Activated naive CD4-positive, alpha-beta T cell treated with anti-CD3 and anti-CD28 coated beads for 36 hours (primary cell): ENCODE measurements around the gene CD101. TPM values are rescaled to one million over a fixed set of nuclear protein-coding genes. Genes with fewer than 3 reads are reported as not detected.
"Not testable (repeated sequence)": the region's sequence is repeated elsewhere in the genome, so short reads cannot be mapped to it uniquely, and the experiment has no call there.

Source experiments
- CTCF ChIA-PET: fragments of 350-600 bp; sonication (Branson Sonifier 250); formaldehyde crosslinking; loops from one replicate; lab custom pipeline; 2021; ENCODE audit warnings: antibody characterized with exemption; lab: Charles Lee
- DNase-seq: peaks from one replicate; pipeline ENCODE4 v3.0.0-alpha.2; 2020
- H3K27ac Mint-ChIP-seq: one replicate; pipeline ENCODE4 v1.8.0; 2021; ENCODE audit warnings: mild to moderate bottlenecking, mixed read lengths
- H3K27me3 Mint-ChIP-seq: one replicate; pipeline ENCODE4 v1.8.0; 2021; ENCODE audit warnings: low read depth, mixed read lengths
- H3K36me3 Mint-ChIP-seq: one replicate; pipeline ENCODE4 v1.8.0; 2021; ENCODE audit warnings: low read depth, mixed read lengths
- H3K4me1 Mint-ChIP-seq: one replicate; pipeline ENCODE4 v1.8.0; 2021; ENCODE audit warnings: low read depth, mixed read lengths
- H3K4me3 Mint-ChIP-seq: one replicate; pipeline ENCODE4 v1.8.0; 2021; ENCODE audit warnings: mild to moderate bottlenecking, moderate library complexity, mixed read lengths
- H3K9me3 Mint-ChIP-seq: one replicate; pipeline ENCODE4 v1.8.0; 2021; ENCODE audit warnings: mixed read lengths
- intact Hi-C: fragments of 100-400 bp; cut with micrococcal nuclease; formaldehyde crosslinking; loops from one replicate; pipeline ENCODE4 v1.15.1; 2023
- total RNA-seq, 2 experiments: library from RNA; stranded (reverse); gene quantifications; one replicate each; pipeline ENCODE4 v1.2.3, GENCODE V29; 2021

CD101 gene
- total RNA-seq, 2 experiments from 2014 or later: 0.83 to 1.1 TPM

DNA sequence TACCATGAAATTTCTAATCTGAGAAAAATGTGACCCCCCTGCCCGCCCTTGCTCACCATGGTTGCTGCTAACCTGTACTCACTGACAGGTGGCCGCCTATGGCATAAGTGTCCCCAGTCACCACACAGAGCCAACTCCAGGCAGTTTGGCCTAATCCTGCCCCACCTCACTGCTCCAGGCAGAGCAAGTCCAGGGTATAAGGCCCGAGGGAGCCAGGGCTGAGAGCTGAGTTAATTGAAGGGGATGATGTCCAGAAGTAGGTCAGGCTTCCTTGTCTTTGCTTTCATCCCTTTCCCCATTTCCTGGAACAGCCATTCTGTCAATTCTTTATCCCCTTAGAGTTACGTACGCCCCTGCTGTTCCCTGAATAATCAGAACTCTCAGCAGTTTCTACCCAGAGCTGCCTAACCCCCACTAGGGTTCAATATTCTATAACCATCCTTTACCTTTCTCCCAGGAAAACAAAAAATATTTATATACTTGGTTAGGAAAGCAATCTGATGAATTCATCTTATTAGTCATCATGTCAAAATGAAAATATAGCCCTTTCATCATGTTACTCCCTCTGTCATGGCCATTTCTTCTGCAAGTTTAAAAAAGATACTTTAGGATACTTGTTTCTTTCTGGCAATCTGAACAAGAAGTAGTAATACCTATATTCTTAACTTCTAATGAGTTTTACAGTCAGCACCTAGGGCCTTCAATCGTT is 29.4 kb upstream of the CD101 start:
- DNase-seq: no peak
- Mint-ChIP-seq H3K4me3 (no peak overlapping the region), H3K9me3 (no peaks in the 10 kb centered on the region), H3K27ac (no peak overlapping the region), H3K36me3 (peaks cover 29% of the 10 kb centered on the region), H3K4me1 (no peaks in the 10 kb centered on the region), H3K27me3 (no peaks in the 10 kb centered on the region)
- CTCF ChIA-PET: no interaction called here
- intact Hi-C loops: no loop called here

DNA sequence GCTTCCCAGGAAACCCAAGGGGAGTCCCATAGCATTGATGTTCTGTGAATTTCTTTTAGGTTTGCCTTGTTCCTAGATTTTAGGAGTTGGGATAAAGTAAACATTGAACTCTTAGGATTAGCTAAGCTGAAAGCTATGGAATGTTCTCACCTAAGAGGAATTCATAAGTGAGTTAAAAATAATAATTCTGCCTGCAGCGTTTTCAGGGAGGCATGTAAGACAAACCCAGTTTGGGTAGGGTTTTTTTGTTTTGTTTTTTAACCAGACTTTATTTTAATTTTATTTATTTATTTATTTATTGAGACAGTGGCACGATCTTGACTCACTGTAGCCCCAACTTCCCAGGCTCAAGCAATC is 28.9 kb upstream of the CD101 start:
- Mint-ChIP-seq H3K27ac (no peak overlapping the region), H3K4me3 (no peak overlapping the region), H3K9me3 (no peaks in the 10 kb centered on the region), H3K27me3 (no peaks in the 10 kb centered on the region), H3K36me3 (peaks cover 24% of the 10 kb centered on the region), H3K4me1 (no peaks in the 10 kb centered on the region)
- intact Hi-C loops: no loop called here
- CTCF ChIA-PET: no interaction called here
- no peak for DNase-seq

DNA sequence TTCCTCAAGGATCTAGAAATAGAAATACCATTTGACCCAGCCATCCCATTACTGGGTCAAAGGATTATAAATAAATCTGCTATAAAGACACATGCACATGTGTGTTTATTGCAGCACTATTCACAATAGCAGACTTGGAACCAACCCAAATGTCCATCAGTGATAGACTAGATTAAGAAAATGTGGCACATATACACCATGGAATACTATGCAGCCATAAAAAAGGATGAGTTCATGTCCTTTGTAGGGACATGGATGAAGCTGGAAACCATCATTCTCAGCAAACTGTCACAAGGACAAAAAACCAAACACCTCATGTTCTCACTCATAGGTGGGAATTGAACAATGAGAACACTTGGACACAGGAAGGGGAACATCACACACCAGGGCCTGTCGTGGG is 21.3 kb upstream of the CD101 start:
- H3K4me3 Mint-ChIP-seq, H3K9me3 Mint-ChIP-seq, intact Hi-C loops, H3K27me3 Mint-ChIP-seq, CTCF ChIA-PET, DNase-seq, H3K4me1 Mint-ChIP-seq, H3K27ac Mint-ChIP-seq: not testable (repeated sequence)
- peaks cover 10% of the 10 kb centered on the region for H3K36me3 Mint-ChIP-seq

DNA sequence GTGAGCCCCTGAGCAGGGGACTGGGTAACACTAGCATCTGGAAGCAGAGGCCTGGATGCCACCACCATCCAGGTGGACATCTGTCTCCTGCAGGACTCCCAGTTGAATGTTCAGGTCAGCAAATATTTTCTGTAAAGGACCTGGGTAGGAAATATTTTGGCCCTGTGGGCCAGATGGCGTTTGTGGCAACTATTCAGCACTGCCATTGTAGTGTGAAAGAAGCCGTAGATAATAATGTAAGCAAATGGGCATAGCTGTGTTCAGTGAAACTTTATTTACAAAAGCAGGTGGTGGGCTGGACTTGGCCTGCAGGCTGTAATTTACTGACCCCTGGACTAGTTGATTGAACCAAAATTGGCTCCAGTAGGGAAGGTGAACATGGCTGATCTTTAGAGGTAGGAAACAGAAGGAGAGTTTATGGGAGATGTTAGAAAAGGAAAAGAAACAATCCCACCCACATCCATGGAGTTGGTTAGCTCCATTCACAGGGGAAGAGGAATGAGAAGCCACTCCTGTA is 20.0 kb upstream of the CD101 start:
- DNase-seq: no peak
- peaks cover 5% of the 10 kb centered on the region for H3K36me3 Mint-ChIP-seq
- CTCF ChIA-PET: no interaction called here
- H3K27ac Mint-ChIP-seq: no peak overlapping the region
- H3K9me3 Mint-ChIP-seq: no peaks in the 10 kb centered on the region
- H3K4me1 Mint-ChIP-seq: peaks cover 14% of the 10 kb centered on the region
- H3K27me3 Mint-ChIP-seq: no peaks in the 10 kb centered on the region
- intact Hi-C loops: no loop called here
- no peak overlapping the region for H3K4me3 Mint-ChIP-seq

DNA sequence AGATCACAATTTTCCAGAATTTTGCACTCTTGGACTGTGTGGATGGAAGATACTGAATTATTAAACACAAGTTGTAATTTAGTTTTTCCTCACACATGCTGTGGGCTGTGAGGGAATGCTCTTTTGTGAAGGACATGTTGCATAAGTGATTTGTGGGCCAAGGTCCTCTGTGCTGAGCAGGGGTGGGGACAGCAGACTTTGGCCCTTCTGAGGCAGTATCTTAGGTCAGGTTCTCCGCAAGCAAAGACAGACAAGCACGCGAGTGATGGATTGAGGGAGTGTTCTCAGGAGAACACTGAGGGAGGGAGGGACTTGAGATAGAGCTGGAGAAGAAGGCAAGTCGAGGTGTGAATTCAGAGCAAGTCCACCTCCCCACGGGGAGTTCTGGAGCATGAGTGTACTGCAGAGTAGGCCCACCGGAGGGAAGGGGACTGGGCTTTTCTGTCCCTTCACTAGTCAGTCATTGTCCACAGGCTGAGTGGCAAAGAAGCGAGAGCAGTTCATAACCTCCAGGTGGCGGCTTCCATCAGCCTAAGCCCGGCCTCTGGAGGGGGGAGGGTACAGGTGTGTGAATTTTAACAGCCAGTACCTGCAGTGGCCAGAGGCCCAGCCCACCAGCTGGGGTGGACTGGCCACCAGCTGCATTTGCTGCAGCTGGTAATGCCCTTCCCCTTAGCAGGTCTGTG is 19.1 kb upstream of the CD101 start:
- Mint-ChIP-seq H3K4me3 (no peak overlapping the region), H3K4me1 (peaks cover 23% of the 10 kb centered on the region), H3K27me3 (no peaks in the 10 kb centered on the region), H3K9me3 (no peaks in the 10 kb centered on the region), H3K36me3 (peaks cover 9% of the 10 kb centered on the region), H3K27ac (no peak overlapping the region)
- CTCF ChIA-PET: no interaction called here
- DNase-seq: no peak
- intact Hi-C loops: no loop called here

DNA sequence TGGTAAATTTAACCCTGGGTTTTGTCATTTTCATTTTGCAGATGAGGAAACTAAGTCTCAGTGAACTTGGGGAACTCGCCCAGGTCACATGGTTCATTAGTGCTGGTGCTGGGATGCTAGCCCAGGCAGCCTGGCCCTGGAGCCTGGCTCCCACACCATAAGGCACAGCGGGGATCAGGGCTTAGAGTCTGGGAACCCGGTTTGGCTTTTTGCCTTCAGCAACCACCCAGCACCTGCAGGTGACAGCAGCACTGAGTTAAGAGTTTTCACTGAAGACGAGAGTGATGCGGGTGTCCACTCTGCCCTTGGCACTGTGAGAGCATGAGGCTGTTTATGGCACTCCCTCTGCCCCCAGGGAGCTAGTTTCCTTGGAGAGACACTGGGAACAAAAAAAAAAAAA is 18.4 kb upstream of the CD101 start:
- Mint-ChIP-seq H3K27ac (no peak overlapping the region), H3K4me1 (peaks cover 29% of the 10 kb centered on the region), H3K4me3 (no peak overlapping the region), H3K36me3 (peaks cover 10% of the 10 kb centered on the region), H3K9me3 (no peaks in the 10 kb centered on the region), H3K27me3 (no peaks in the 10 kb centered on the region)
- CTCF ChIA-PET: no interaction called here
- no peak for DNase-seq
- intact Hi-C loops: no loop called here

DNA sequence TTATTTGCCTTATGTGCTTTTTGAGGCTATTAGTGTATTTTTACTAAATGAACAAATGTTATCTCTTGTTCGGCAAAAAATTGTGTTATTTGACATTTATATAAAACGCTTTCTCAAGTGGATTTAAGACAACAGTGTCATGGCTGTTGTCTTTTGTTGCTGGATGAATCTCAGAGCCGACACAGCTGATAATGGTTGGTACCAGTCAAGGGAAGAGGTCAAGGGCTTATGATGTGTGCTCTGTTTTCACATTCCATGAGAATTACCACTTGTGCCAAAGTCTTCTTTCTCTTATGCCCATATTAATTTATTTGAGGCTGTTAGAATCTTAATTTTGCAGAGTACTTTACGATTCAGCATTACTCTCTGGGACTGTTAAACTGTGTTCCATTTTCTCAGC is 17.9 kb upstream of the CD101 start:
- Mint-ChIP-seq H3K36me3 (peaks cover 13% of the 10 kb centered on the region), H3K4me1 (peaks cover 35% of the 10 kb centered on the region), H3K27ac (no peak overlapping the region), H3K9me3 (no peaks in the 10 kb centered on the region), H3K4me3 (no peak overlapping the region), H3K27me3 (no peaks in the 10 kb centered on the region)
- intact Hi-C loops: no loop called here
- CTCF ChIA-PET: no interaction called here
- DNase-seq: no peak

DNA sequence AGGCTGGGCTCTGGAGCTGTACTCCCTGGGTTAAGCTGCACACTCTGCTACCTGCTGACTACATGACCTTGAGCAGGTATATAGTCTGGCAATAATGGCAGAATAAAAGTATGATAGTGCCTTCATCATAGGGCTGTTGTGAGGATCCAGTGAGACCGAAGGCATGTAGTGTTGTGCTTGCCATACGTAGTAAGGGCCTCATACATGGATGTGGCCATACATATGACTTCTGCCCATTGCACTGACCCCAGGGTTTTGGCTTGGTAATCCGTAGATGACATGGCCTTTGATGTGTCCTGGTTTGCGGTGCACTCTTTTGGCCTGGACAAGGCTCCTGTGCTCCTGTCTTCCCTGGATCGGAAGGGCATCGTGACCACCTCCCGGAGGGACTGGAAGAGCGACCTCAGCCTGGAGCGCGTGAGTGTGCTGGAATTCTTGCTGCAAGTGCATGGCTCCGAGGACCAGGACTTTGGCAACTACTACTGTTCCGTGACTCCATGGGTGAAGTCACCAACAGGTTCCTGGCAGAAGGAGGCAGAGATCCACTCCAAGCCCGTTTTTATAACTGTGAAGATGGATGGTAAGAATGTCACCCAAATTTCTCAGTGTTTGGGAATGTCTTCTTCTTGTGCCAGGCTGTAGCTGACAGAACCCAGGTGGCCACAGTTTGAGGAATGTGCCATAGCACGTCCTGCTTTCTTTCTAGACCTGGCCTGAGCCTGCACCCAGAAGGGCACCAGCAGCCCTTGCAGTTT is 17.0 kb upstream of the CD101 start:
- no peak for DNase-seq
- Mint-ChIP-seq H3K27me3 (no peaks in the 10 kb centered on the region), H3K9me3 (no peaks in the 10 kb centered on the region), H3K36me3 (peaks cover 12% of the 10 kb centered on the region), H3K27ac (no peak overlapping the region), H3K4me3 (no peak overlapping the region), H3K4me1 (peaks cover 38% of the 10 kb centered on the region)
- CTCF ChIA-PET: interaction anchor here (2.0 kb wide), 1 partner anchor 9 kb away, joined by 5 read pairs; no protein-coding TSS in a partner anchor
- intact Hi-C loops: loop anchor here (5.0 kb wide), 2 partner anchors 72 to 412 kb away; partner anchors contain the start of gene CD58

DNA sequence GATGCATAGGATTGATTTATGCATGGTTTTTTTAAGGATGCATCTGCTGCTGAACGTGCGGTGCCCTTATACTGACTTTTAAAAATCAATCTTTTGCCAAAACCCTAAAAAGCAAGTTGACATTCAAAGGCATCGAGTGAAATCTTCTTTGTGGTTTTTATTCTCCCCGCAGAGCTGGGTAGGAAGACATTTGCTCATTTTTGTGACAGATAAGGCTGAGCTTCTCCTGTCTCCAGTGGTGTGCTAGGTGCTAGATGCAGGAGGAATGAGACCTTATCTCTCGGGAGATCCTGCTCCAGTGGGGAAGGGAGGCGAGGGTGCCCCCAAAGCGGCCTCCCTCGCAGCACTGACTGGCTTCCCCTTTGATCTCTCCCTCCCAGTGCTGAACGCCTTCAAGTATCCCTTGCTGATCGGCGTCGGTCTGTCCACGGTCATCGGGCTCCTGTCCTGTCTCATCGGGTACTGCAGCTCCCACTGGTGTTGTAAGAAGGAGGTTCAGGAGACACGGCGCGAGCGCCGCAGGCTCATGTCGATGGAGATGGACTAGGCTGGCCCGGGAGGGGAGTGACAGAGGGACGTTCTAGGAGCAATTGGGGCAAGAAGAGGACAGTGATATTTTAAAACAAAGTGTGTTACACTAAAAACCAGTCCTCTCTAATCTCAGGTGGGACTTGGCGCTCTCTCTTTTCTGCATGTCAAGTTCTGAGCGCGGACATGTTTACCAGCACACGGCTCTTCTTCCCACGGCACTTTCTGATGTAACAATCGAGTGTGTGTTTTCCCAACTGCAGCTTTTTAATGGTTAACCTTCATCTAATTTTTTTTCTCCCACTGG is 14.9 kb upstream of the CD101 start:
- peak overlapping the region; percentile 91 for H3K27ac Mint-ChIP-seq
- peaks cover 14% of the 10 kb centered on the region for H3K36me3 Mint-ChIP-seq
- H3K27me3 Mint-ChIP-seq: no peaks in the 10 kb centered on the region
- H3K9me3 Mint-ChIP-seq: no peaks in the 10 kb centered on the region
- intact Hi-C loops: loop anchor here (1.0 to 5.0 kb wide), 9 partner anchors 15 to 414 kb away; partner anchors contain the start of genes CD101, CD58 and TTF2
- CTCF ChIA-PET: interaction anchor here (0.6 to 2.0 kb wide), 11 partner anchors 9 to 262 kb away, joined by 3 to 6 read pairs (median 4); partner anchors contain the start of gene TTF2
- H3K4me1 Mint-ChIP-seq: peaks cover 55% of the 10 kb centered on the region
- H3K4me3 Mint-ChIP-seq: peak overlapping the region; percentile 68
- DNase-seq: peak; percentile 56

DNA sequence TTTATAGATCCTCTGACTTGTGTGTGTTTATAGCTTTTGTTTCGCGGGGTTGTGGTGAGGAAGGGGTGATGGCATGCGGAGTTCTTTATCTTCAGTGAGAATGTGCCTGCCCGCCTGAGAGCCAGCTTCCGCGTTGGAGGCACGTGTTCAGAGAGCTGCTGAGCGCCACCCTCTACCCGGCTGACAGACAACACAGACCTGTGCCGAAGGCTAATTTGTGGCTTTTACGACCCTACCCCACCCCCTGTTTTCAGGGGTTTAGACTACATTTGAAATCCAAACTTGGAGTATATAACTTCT is 14.4 kb upstream of the CD101 start:
- Mint-ChIP-seq H3K27me3 (no peaks in the 10 kb centered on the region), H3K36me3 (peaks cover 14% of the 10 kb centered on the region), H3K9me3 (no peaks in the 10 kb centered on the region), H3K4me3 (peak overlapping the region; percentile 68), H3K27ac (peak overlapping the region; percentile 91), H3K4me1 (peaks cover 60% of the 10 kb centered on the region)
- CTCF ChIA-PET: interaction anchor here (0.6 to 1.6 kb wide), 8 partner anchors 9 to 263 kb away, joined by 3 to 6 read pairs (median 4); partner anchors contain the start of gene TTF2
- peak; percentile 83 for DNase-seq
- intact Hi-C loops: loop anchor here (1.0 to 5.0 kb wide), 8 partner anchors 14 to 415 kb away; partner anchors contain the start of genes CD101, CD58 and TTF2

DNA sequence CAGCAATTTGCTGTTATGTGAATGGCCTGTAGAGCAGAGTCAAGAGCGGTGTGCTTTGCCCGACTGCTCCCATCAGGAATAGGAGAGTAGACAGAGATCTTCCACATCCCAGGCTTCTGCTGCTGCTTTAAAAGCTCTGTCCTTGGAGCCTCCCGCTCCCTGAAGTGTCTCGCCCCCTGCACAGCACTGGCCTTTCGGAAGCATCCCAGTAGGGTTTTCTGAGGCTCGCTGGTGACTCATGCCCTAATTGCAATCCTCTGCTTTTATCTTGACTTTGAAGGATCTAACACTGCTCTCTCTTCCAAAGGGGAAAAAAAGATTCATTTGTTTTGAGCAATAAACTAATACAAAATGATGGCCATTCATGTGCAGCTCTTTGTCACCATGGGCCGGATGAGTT is 13.3 kb upstream of the CD101 start:
- no peaks in the 10 kb centered on the region for H3K27me3 Mint-ChIP-seq
- CTCF ChIA-PET: no interaction called here
- H3K27ac Mint-ChIP-seq: no peak overlapping the region
- no peak overlapping the region for H3K4me3 Mint-ChIP-seq
- intact Hi-C loops: loop anchor here (5.0 kb wide), 2 partner anchors 76 to 416 kb away; partner anchors contain the start of gene CD58
- H3K9me3 Mint-ChIP-seq: no peaks in the 10 kb centered on the region
- DNase-seq: no peak
- peaks cover 14% of the 10 kb centered on the region for H3K36me3 Mint-ChIP-seq
- H3K4me1 Mint-ChIP-seq: peaks cover 60% of the 10 kb centered on the region
